ENCODE data around the gene MRPS34. TPM values are rescaled to one million over a fixed set of nuclear protein-coding genes. Genes with fewer than 3 reads are reported as not detected.

Gene MRPS34
- total and polyA plus RNA-seq, 4 donors, result 40.1 to 110 (median 100) TPM

- Histone ChIP-seq H3K27ac (ENCODE audit: low read depth in 1 of 2, low read length in 1 of 2) (no peak overlapping the region), H3K4me1 (ENCODE audit: control insufficient read depth in 5 of 5, insufficient read depth in 5 of 5, low read length in 5 of 5) (peaks cover 0 to 2% (median 0%) of the 10 kb centered on the region in 5 donors), H3K36me3 (ENCODE audit: control insufficient read depth in 4 of 4, insufficient read depth in 4 of 4, low read length in 4 of 4) (peaks cover 0 to 60% (median 10%) of the 10 kb centered on the region in 4 donors), H3K27me3 (ENCODE audit: control insufficient read depth in 3 of 3, insufficient read depth in 3 of 3, low read length in 2 of 3) (no peaks in the 10 kb centered on the region), H3K9ac (ENCODE audit: insufficient read depth in 1 of 2, low read length in 2 of 2) (no peak overlapping the region), H3K4me3 (no peak overlapping the region), H3K9me3 (ENCODE audit: control insufficient read depth in 4 of 4, insufficient read depth in 3 of 4, low read length in 3 of 4) (no peaks in the 10 kb centered on the region)
- TF ChIP-seq CTCF (IDR thresholded peaks at IDR 0.05; ENCODE audit: control extremely low read depth, extremely low read depth), result no peak
- DNase-seq, result no peak
- 96 to 99% methylated on average over 24 to 27 of the region's 27 CpGs for WGBS, 2 donors
- ATAC-seq (ENCODE audit: insufficient read depth, low FRiP score), result no peak
Observed at GRCh38 chr16:1818204-1818872, 45.4 kb upstream of the MRPS34 start.

GRCh38 chr16:1817716-1818115 is 44.8 kb upstream of the MRPS34 start:
- Histone ChIP-seq H3K4me3 (no peak overlapping the region), H3K9ac (ENCODE audit: insufficient read depth in 1 of 2, low read length in 2 of 2) (no peak overlapping the region), H3K9me3 (ENCODE audit: control insufficient read depth in 4 of 4, insufficient read depth in 3 of 4, low read length in 3 of 4) (no peaks in the 10 kb centered on the region), H3K36me3 (ENCODE audit: control insufficient read depth in 4 of 4, insufficient read depth in 4 of 4, low read length in 4 of 4) (peaks cover 0 to 58% (median 10%) of the 10 kb centered on the region in 4 donors), H3K27ac (ENCODE audit: low read depth in 1 of 2, low read length in 1 of 2) (no peak overlapping the region), H3K27me3 (ENCODE audit: control insufficient read depth in 3 of 3, insufficient read depth in 3 of 3, low read length in 2 of 3) (no peaks in the 10 kb centered on the region), H3K4me1 (ENCODE audit: control insufficient read depth in 5 of 5, insufficient read depth in 5 of 5, low read length in 5 of 5) (peaks cover 0 to 8% (median 0%) of the 10 kb centered on the region in 5 donors)
- TF ChIP-seq CTCF (IDR thresholded peaks at IDR 0.05; ENCODE audit: control extremely low read depth, extremely low read depth), result no peak
- ATAC-seq (ENCODE audit: insufficient read depth, low FRiP score), result no peak
- DNase-seq, result no peak
- WGBS, 2 donors, result 95 to 97% methylated on average over 17 of the region's 17 CpGs

GRCh38 chr16:1817276-1817589 is 44.3 kb upstream of the MRPS34 start:
- Histone ChIP-seq H3K9me3 (ENCODE audit: control insufficient read depth in 4 of 4, insufficient read depth in 3 of 4, low read length in 3 of 4) (no peaks in the 10 kb centered on the region), H3K27ac (ENCODE audit: low read depth in 1 of 2, low read length in 1 of 2) (no peak overlapping the region), H3K36me3 (ENCODE audit: control insufficient read depth in 4 of 4, insufficient read depth in 4 of 4, low read length in 4 of 4) (peaks cover 0 to 53% (median 8%) of the 10 kb centered on the region in 4 donors), H3K9ac (ENCODE audit: insufficient read depth in 1 of 2, low read length in 2 of 2) (no peak overlapping the region), H3K4me1 (ENCODE audit: control insufficient read depth in 5 of 5, insufficient read depth in 5 of 5, low read length in 5 of 5) (peaks cover 0 to 13% (median 0%) of the 10 kb centered on the region in 5 donors), H3K4me3 (no peak overlapping the region), H3K27me3 (ENCODE audit: control insufficient read depth in 3 of 3, insufficient read depth in 3 of 3, low read length in 2 of 3) (no peaks in the 10 kb centered on the region)
- ATAC-seq (ENCODE audit: insufficient read depth, low FRiP score) (no peak), DNase-seq (no peak)
- no peak for TF ChIP-seq CTCF (IDR thresholded peaks at IDR 0.05; ENCODE audit: control extremely low read depth, extremely low read depth)
- WGBS, 2 donors, result 97 to 99% methylated on average over 9 of the region's 9 CpGs

Data from lung (tissue), 12 donors.